ENCODE results near the gene SLC6A16.

DNA sequence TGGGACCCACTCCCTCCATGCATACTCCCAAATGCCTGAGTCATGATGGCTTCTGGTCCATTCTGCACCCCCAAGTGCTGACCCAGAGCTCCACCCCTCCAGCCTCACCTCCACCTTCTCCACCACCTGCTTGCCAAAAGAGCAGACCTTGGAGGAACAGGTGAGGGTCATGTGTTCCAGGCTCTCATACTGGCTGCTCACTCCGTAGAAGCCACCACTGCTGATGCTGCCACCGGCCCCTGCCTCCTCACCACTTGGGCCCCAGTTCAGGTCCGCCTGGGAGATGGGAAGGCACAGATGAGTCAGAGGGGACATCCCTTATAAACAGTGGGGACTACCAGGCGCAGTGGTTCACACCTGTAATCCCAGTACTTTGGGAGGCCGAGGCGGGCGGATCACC lies 18.1 kb upstream of the SLC6A16 start:
- TF ChIP-seq CTCF (IDR thresholded peaks at IDR 0.05) (no peak), POLR2AphosphoS5 (IDR thresholded peaks at IDR 0.05; ENCODE audit: low read depth, low read length) (no peak)

Measured in Panc1 (cell line).